Measurements from ENCODE around the gene MRTFA. TPM values are rescaled to one million over a fixed set of nuclear protein-coding genes. Genes with fewer than 3 reads are reported as not detected.
"Not testable (repeated sequence)": the region's sequence is repeated elsewhere in the genome, so short reads cannot be mapped to it uniquely, and the experiment has no call there.

Gene MRTFA
- total RNA-seq, 1 donor from 2014 or later, result 115 TPM

GRCh38 chr22:40659166-40659565 lies 22.6 kb upstream of the MRTFA start:
- ChIA-PET CTCF (no interaction called here), POLR2A (interaction anchor here (0.6 kb wide), 1 partner anchor 289 kb away, joined by 7 read pairs; no protein-coding TSS in a partner anchor)
- DNase-seq (no peak), ATAC-seq (ENCODE audit: low read depth) (no peak)
- Mint-ChIP-seq H3K4me3 (no peak overlapping the region), H3K27me3 (no peaks in the 10 kb centered on the region), H3K27ac (no peak overlapping the region), H3K9me3 (no peaks in the 10 kb centered on the region), H3K36me3 (ENCODE audit: low read depth) (no peaks in the 10 kb centered on the region), H3K4me1 (peaks cover 15% of the 10 kb centered on the region)
- intact Hi-C loops (cut with micrococcal nuclease), result no loop called here
- TF ChIP-seq CTCF (IDR thresholded peaks at IDR 0.05), result no peak

- H3K27me3 Mint-ChIP-seq; DNase-seq; POLR2A ChIA-PET; ATAC-seq (ENCODE audit: low read depth); H3K36me3 Mint-ChIP-seq (ENCODE audit: low read depth); intact Hi-C loops (cut with micrococcal nuclease); H3K9me3 Mint-ChIP-seq; H3K27ac Mint-ChIP-seq; H3K4me3 Mint-ChIP-seq: not testable (repeated sequence)
- H3K4me1 Mint-ChIP-seq, result peaks cover 18% of the 10 kb centered on the region
- CTCF ChIA-PET, result interaction anchor here (1.0 kb wide), 1 partner anchor 11 kb away, joined by 4 read pairs; no protein-coding TSS in a partner anchor
These were observed 20.1 kb upstream of the MRTFA start for GRCh38 chr22:40656651-40657050.

GRCh38 chr22:40655941-40656340 lies 19.4 kb upstream of the MRTFA start:
- DNase-seq; H3K27ac Mint-ChIP-seq; H3K36me3 Mint-ChIP-seq (ENCODE audit: low read depth); CTCF ChIA-PET; H3K27me3 Mint-ChIP-seq; H3K4me3 Mint-ChIP-seq; intact Hi-C loops (cut with micrococcal nuclease); ATAC-seq (ENCODE audit: low read depth); H3K9me3 Mint-ChIP-seq: not testable (repeated sequence)
- peaks cover 16% of the 10 kb centered on the region for H3K4me1 Mint-ChIP-seq
- POLR2A ChIA-PET, result interaction anchor here (0.6 kb wide), 1 partner anchor 1121 kb away, joined by 5 read pairs; no protein-coding TSS in a partner anchor

- ChIA-PET POLR2A (no interaction called here), CTCF (no interaction called here)
- DNase-seq (no peak), ATAC-seq (ENCODE audit: low read depth) (no peak)
- TF ChIP-seq CTCF (IDR thresholded peaks at IDR 0.05), result no peak
- Mint-ChIP-seq H3K27ac (no peak overlapping the region), H3K4me1 (peaks cover 7% of the 10 kb centered on the region), H3K36me3 (ENCODE audit: low read depth) (no peaks in the 10 kb centered on the region), H3K4me3 (no peak overlapping the region), H3K27me3 (no peaks in the 10 kb centered on the region), H3K9me3 (no peaks in the 10 kb centered on the region)
- intact Hi-C loops (cut with micrococcal nuclease), result no loop called here
These were observed 18.1 kb upstream of the MRTFA start for GRCh38 chr22:40654522-40655167.

- ChIA-PET POLR2A (interaction anchor here (0.5 to 0.7 kb wide), 2 partner anchors 104 to 264 kb away, joined by 6 to 11 read pairs; no protein-coding TSS in a partner anchor), CTCF (interaction anchor here (1.3 kb wide), 1 partner anchor 128 kb away, joined by 3 read pairs; no protein-coding TSS in a partner anchor)
- intact Hi-C loops (cut with micrococcal nuclease), result no loop called here
- Mint-ChIP-seq H3K4me1 (peaks cover 5% of the 10 kb centered on the region), H3K4me3 (no peak overlapping the region), H3K27me3 (no peaks in the 10 kb centered on the region), H3K9me3 (no peaks in the 10 kb centered on the region), H3K27ac (no peak overlapping the region), H3K36me3 (ENCODE audit: low read depth) (no peaks in the 10 kb centered on the region)
- TF ChIP-seq CTCF (IDR thresholded peaks at IDR 0.05), result no peak
- ATAC-seq (ENCODE audit: low read depth), result no peak
- no peak for DNase-seq
These were observed 16.8 kb upstream of the MRTFA start for GRCh38 chr22:40653361-40653760.

Measured in activated B cell treated with CpG ODN at 0.5 μM for 24 hours (primary cell).